ENCODE measurements around the gene THUMPD1.
"Not testable (repeated sequence)": the region's sequence is repeated elsewhere in the genome, so short reads cannot be mapped to it uniquely, and the experiment has no call there.

Gene THUMPD1

GRCh38 chr16:20747030-20747816, 5.6 kb upstream of the THUMPD1 start:
- no peak for DNase-seq (ENCODE audit: low spot score)

DNA sequence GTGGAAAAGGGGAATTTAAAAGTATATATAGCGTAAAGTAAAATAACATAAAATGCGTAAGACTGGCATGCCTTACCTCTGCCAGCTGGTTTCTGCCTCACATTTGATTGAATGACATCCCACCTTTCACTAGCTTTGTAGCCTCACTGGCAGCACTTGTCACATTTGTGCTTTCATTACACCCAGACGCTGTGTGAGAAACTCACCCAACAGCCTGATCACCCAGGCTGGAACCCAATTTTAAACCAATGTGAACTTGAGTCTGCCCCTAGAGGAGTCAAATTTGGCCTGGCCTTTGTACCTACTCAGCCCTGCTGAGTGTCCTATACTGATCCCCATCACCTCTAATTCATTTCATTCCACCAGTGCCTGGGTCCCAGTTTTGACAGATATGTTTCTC, 4.8 kb upstream of the THUMPD1 start:
- no peak for DNase-seq (ENCODE audit: low spot score)

GRCh38 chr16:20744922-20745440, 3.4 kb upstream of the THUMPD1 start:
- no peak for DNase-seq (ENCODE audit: low spot score)

- DNase-seq (ENCODE audit: low spot score), result no peak
These were observed 2.0 kb upstream of the THUMPD1 start for GRCh38 chr16:20743591-20743990.

- DNase-seq (ENCODE audit: low spot score), result peak; percentile 94
These were observed 607 bp downstream of the THUMPD1 start for GRCh38 chr16:20740901-20741521.

- no peak for DNase-seq (ENCODE audit: low spot score)
These were observed 1.4 kb downstream of the THUMPD1 start for GRCh38 chr16:20740007-20740883.

DNA sequence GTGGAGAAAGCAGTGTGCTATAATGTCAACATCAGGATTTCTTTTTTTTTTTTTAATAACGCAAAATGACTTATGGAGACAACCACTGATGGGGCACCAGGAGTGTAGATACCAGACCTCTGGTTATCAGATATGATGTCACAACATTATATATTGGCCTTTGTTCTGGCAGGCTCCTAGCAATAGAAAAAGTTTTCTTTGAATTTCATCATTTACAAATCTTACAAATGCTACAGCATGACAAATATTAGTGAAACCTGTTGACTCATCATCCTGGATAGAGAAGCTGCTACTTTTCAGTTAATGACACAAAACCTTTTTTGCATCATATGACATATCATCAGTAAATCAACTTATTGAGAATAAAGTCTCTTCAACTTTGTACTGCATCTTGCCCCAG, 6.1 kb downstream of the THUMPD1 start:
- DNase-seq (ENCODE audit: low spot score), result no peak

- DNase-seq (ENCODE audit: low spot score), result no peak
These were observed 6.8 kb downstream of the THUMPD1 start for GRCh38 chr16:20734782-20735181.

- no peak for DNase-seq (ENCODE audit: low spot score)
These were observed 7.6 kb downstream of the THUMPD1 start for GRCh38 chr16:20734056-20734455.

DNA sequence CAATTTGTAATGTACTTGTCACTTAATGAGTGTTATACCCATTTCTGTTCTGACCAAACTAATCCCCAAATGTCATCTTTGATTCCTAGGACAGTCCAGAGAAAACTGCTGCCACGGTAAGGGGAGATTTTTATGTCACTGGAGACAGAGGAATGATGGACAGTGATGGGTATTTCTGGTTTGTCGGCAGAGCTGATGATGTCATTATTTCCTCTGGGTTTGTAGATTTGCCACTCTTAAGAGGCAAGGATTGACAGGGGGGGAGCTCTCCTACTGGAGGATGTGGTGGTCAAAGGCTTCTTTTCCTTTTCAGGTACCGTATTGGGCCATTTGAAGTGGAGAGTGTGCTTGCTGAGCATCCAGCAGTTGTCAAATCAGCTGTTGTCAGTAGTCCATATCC, 12.5 kb downstream of the THUMPD1 start:
- DNase-seq (ENCODE audit: low spot score), result no peak

GRCh38 chr16:20727181-20727580, 14.4 kb downstream of the THUMPD1 start:
- no peak for DNase-seq (ENCODE audit: low spot score)

GRCh38 chr16:20726661-20727060, 15.0 kb downstream of the THUMPD1 start:
- no peak for DNase-seq (ENCODE audit: low spot score)

DNA sequence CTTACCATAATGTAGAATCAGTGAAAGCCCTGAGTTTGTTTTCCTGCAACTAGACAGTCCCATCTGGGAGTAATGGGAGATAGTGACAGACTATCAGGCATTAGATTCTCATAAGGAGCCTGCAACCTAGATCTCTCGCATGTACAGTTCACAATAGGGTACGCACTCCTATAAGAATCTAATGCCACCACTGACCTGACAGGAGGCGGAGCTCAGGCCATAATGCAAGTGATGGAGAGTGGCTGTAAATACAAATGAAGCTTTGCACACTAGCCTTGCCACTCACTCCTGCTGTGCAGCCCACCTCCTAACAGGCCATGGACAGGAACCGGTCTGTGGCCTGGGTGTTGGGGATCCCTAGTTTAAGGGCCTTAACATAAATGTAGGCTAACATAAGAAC, 21.4 kb downstream of the THUMPD1 start:
- DNase-seq (ENCODE audit: low spot score), result no peak

DNA sequence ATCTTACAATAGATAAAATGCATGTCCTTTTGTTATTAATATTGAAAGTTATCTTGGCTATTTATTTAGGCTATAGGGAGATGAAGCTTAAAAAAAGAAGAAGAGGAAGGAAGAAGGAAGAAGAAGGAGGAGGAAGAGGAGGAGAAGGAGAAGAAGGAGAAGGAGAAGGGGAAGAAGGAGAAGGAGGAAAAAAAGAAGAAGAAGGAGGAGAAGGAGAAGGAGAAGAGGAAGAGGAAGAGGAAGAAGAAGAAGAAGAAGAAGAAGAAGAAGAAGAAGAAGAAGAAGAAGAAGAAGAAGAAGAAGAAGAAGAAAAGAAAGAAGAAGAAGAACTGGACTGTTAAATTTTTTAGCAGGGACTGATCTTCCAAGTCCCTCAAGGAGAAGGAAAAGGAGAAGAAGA, 23.9 kb downstream of the THUMPD1 start:
- not testable (repeated sequence) for DNase-seq (ENCODE audit: low spot score)

GRCh38 chr16:20711277-20711911, 30.2 kb downstream of the THUMPD1 start:
- no peak for DNase-seq (ENCODE audit: low spot score)

GRCh38 chr16:20708129-20708528, 33.5 kb downstream of the THUMPD1 start:
- not testable (repeated sequence) for DNase-seq (ENCODE audit: low spot score)

- DNase-seq (ENCODE audit: low spot score), result no peak
These were observed 34.2 kb downstream of the THUMPD1 start for GRCh38 chr16:20707461-20707860.

DNA sequence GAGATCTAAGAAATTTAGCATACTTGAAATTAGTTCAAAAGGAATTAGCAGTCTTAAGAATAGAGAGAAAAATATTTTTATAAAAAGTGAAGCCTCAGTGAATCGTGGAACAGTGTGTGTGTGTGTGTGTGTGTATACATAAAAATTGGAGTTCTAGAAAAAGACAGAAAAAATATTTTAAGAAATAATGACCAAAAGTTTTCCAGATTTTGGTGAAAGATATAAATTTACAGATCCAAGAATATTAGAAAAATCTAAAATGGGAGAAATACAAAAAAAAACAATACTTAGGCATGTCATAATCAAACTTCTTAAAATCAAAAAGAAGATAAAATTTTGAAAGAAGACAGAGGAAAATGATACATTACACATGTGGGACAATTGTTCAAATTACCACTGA, 35.6 kb downstream of the THUMPD1 start:
- not testable (repeated sequence) for DNase-seq (ENCODE audit: low spot score)

- DNase-seq (ENCODE audit: low spot score), result no peak
These were observed 37.3 kb downstream of the THUMPD1 start for GRCh38 chr16:20704281-20704680.

DNA sequence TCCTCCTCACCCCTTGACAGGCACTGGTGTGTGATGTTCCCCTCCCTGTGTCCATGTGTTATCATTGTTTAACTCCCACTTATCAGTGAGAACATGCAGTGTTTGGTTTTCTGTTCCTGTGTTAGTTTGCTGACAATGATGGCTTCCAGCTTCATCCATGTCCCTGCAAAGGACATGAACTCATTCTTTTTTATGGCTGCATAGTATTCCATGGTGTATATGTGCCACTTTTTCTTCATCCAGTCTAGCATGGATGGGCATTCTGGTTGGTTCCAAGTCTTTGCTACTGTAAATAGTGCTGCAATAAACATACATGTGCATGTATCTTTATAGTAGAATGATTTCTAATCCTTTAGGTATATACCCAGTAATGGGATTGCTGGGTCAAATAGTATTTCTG, 39.9 kb downstream of the THUMPD1 start:
- not testable (repeated sequence) for DNase-seq (ENCODE audit: low spot score)

DNA sequence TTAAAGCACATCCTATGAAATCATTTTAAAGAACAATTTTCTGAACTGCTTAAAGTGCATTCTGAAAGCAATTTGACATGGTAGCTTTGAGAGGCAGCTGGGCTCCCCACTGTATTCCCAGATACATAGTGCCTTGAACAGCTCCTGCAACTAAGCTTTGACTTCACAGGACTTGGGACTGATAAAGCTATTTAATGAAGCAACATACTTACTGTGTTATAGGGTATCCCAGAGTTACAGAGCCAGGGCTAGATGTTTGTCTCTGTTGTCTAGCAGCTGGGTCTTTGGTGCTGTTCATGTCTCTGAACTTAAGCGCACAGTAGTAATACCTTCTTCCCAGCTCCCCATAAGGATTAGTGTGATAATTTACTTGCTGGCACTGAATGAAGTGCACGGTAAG, 45.0 kb downstream of the THUMPD1 start:
- DNase-seq (ENCODE audit: low spot score), result no peak

DNA sequence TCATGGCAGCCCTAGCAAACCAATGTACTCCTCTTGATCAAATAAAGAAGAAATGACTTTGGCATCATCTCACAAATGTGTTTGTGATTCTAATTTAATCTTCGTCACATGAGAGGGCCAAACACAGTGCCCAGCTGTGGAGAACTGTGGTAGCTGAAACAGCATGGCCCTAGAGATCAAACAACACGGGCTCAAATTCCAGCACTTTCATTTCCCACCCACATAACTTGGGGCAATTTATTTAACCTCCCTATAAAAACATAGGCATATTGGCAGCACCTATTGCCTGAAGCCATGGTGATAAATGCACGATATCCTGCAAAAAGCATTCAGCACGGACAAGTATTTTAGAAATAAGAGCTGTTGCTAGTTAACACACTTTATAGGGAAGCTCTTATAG, 46.6 kb downstream of the THUMPD1 start:
- DNase-seq (ENCODE audit: low spot score), result no peak
